HCT116 (cell line): Measurements from ENCODE around the gene PDE8A. TPM values are rescaled to one million over a fixed set of nuclear protein-coding genes. Genes with fewer than 3 reads are reported as not detected.
"Not testable (repeated sequence)": the region's sequence is repeated elsewhere in the genome, so short reads cannot be mapped to it uniquely, and the experiment has no call there.

Source experiments
- ATAC-seq: fragments of 200-7000 bp; cut with Tn5 transposase; 2 replicates; pipeline ENCODE4 v1.9.1; 2020; ENCODE audit warnings: mild to moderate bottlenecking, moderate library complexity
- BruUV-seq: library from RNA; stranded (reverse); fragments of 400-500 nt; replicated peaks from 2 replicates; lab custom pipeline; 2021; lab: Mats Ljungman, UMichigan
- CTCF ChIA-PET: fragments of 300-600 bp; sonication (Branson Sonifier 250); formaldehyde crosslinking; loops from one replicate; lab custom pipeline; 2021; ENCODE audit warnings: antibody characterized with exemption; lab: Charles Lee
- POLR2A ChIA-PET: fragments of 300-600, 350-600 bp; sonication (Branson Sonifier 250); formaldehyde crosslinking; loops from one replicate; lab custom pipeline; 2021; ENCODE audit warnings: antibody characterized with exemption; lab: Charles Lee
- RAD21 ChIA-PET, 2 experiments: fragments of 300-600 bp; sonication (Branson Sonifier 250); formaldehyde crosslinking; loops; one replicate each; lab custom pipeline; 2023; ENCODE audit warnings: low total read pairs in 2 of 2; ENCODE audit not compliant: uncharacterized antibody in 2 of 2, unreplicated experiment in 2 of 2, low non-redundant PET in 1 of 2; lab: Charles Lee
- DNase-seq: peaks from one replicate; pipeline ENCODE4 v3.0.0-alpha.2; 2010; ENCODE audit warnings: low read depth, low spot score
- H2AFZ ChIP-seq: fragments of 200-600 bp; shearing (Covaris generic), sonication (generic); 2 replicates; pipeline ENCODE4 v1.6.1; 2017; ENCODE audit warnings: low read depth, mixed run types, mixed read lengths, antibody characterized with exemption, low read length; ENCODE audit not compliant: poor library complexity, severe bottlenecking
- H3K27ac ChIP-seq: 2 replicates; pipeline ENCODE4 v1.5.1; 2012; ENCODE audit warnings: low read depth, low read length
- H3K27me3 ChIP-seq: fragments of 200-600 bp; sonication (generic); 2 replicates; pipeline ENCODE4 v1.6.1; 2016; ENCODE audit warnings: mixed run types, low read length, mixed read lengths; ENCODE audit not compliant: insufficient read depth
- H3K36me3 ChIP-seq, 2 experiments: fragments of 200-500 bp in 1 of 2; fragments of 200-600 bp in 1 of 2; sonication (Bioruptor generic) in 1 of 2; sonication (generic) in 1 of 2; 2 replicates each; pipeline versions ENCODE4 v1.5.1 to v1.6.1; 2014 to 2016; ENCODE audit warnings: low read length in 2 of 2, inconsistent platforms in 1 of 2, mixed read lengths in 1 of 2, mixed run types in 1 of 2; ENCODE audit not compliant: insufficient read depth in 2 of 2, control insufficient read depth in 1 of 2
- H3K4me1 ChIP-seq, 2 experiments: fragments of 200-600 bp in 1 of 2; sonication (generic) in 1 of 2; 2 replicates each; pipeline versions ENCODE4 v1.5.1 to v1.6.1; 2012 to 2017; ENCODE audit warnings: low read length in 2 of 2, inconsistent platforms in 1 of 2, mild to moderate bottlenecking in 1 of 2, mixed read lengths in 1 of 2, mixed run types in 1 of 2, moderate library complexity in 1 of 2; ENCODE audit not compliant: insufficient read depth in 2 of 2, control insufficient read depth in 1 of 2
- H3K4me2 ChIP-seq: fragments of 200-600 bp; sonication (generic); 2 replicates; pipeline ENCODE4 v1.6.1; 2017; ENCODE audit warnings: mixed run types, low read length, mixed read lengths
- H3K4me3 ChIP-seq, 2 experiments: fragments of 200-600 bp in 1 of 2; sonication (generic) in 1 of 2; replicated peaks in 1 of 2; 2 replicates each; pipeline ENCODE4 v1.5.1; 2011 to 2016; ENCODE audit warnings: low read length in 2 of 2, control low read depth in 1 of 2, low read depth in 1 of 2, mild to moderate bottlenecking in 1 of 2, mixed read lengths in 1 of 2, mixed run types in 1 of 2
- H3K79me2 ChIP-seq: fragments of 200-600 bp; sonication (generic); 2 replicates; pipeline ENCODE4 v1.6.1; 2017; ENCODE audit warnings: mild to moderate bottlenecking, mixed run types, low read length, moderate library complexity, mixed read lengths; ENCODE audit not compliant: insufficient read depth
- H3K9ac ChIP-seq: fragments of 200-600 bp; sonication (generic); 2 replicates; pipeline ENCODE4 v1.6.1; 2016; ENCODE audit warnings: low read length, mixed read lengths
- H3K9me2 ChIP-seq: fragments of 200-600 bp; sonication (generic), shearing (Covaris generic); 2 replicates; pipeline ENCODE4 v1.6.1; 2017; ENCODE audit warnings: mixed run types, mild to moderate bottlenecking, moderate library complexity; ENCODE audit not compliant: insufficient read depth
- H3K9me3 ChIP-seq, 2 experiments: fragments of 200-500 bp in 1 of 2; fragments of 200-600 bp in 1 of 2; sonication (Bioruptor generic) in 1 of 2; sonication (generic) in 1 of 2; 2 replicates each; pipeline ENCODE4 v1.6.1; 2014 to 2017; ENCODE audit warnings: low read length in 2 of 2, mixed read lengths in 2 of 2, inconsistent platforms in 1 of 2, low read depth in 1 of 2, mild to moderate bottlenecking in 1 of 2, mixed run types in 1 of 2, moderate library complexity in 1 of 2; ENCODE audit not compliant: control insufficient read depth in 1 of 2, insufficient read depth in 1 of 2
- H4K20me1 ChIP-seq: fragments of 200-600 bp; sonication (generic), shearing (Covaris generic); 2 replicates; pipeline ENCODE4 v1.6.1; 2017; ENCODE audit warnings: mixed run types, mild to moderate bottlenecking, moderate library complexity; ENCODE audit not compliant: insufficient read depth
- CBX3 ChIP-seq: IDR thresholded peaks from 2 replicates; pipeline ENCODE4 v1.6.1; 2012; ENCODE audit warnings: low read depth
- CEBPB ChIP-seq: IDR thresholded peaks from 2 replicates; pipeline ENCODE4 v1.6.1; 2012; ENCODE audit warnings: low read depth
- EGR1 ChIP-seq: IDR thresholded peaks from 2 replicates; pipeline ENCODE4 v1.6.1; 2012; ENCODE audit warnings: low read depth
- ELF1 ChIP-seq: IDR thresholded peaks from 2 replicates; pipeline ENCODE4 v1.6.1; 2012; ENCODE audit warnings: low read depth, borderline replicate concordance
- FOSL1 ChIP-seq: IDR thresholded peaks from 2 replicates; pipeline ENCODE4 v1.6.1; 2012; ENCODE audit warnings: low read depth
- POLR2A ChIP-seq: IDR thresholded peaks from 2 replicates; pipeline ENCODE4 v1.7.0; 2011; ENCODE audit warnings: borderline replicate concordance; ENCODE audit not compliant: insufficient read depth, insufficient read length; ENCODE audit errors: extremely low read depth
- SP1 ChIP-seq: IDR thresholded peaks from 2 replicates; pipeline ENCODE4 v1.6.1; 2012; ENCODE audit warnings: low read depth
- SRF ChIP-seq: IDR thresholded peaks from 2 replicates; pipeline ENCODE4 v1.6.1; 2012; ENCODE audit warnings: low read depth
- TCF7L2 ChIP-seq: IDR thresholded peaks from 2 replicates; pipeline ENCODE4 v1.7.0; 2011; ENCODE audit warnings: borderline replicate concordance, inconsistent platforms; ENCODE audit not compliant: insufficient read depth, insufficient read length; ENCODE audit errors: extremely low read depth
- YY1 ChIP-seq: IDR thresholded peaks from 2 replicates; pipeline ENCODE4 v1.6.1; 2011; ENCODE audit warnings: low read length, low read depth, moderate library complexity, mild to moderate bottlenecking; ENCODE audit not compliant: insufficient replicate concordance; ENCODE audit errors: extremely low read depth
- ZFX ChIP-seq: fragments of 450-650 bp; IDR thresholded peaks from 2 replicates; pipeline ENCODE4 v1.6.1; 2017
- intact Hi-C: fragments of 100-400 bp; cut with micrococcal nuclease; formaldehyde crosslinking; loops from 2 replicates; pipeline ENCODE4 v1.10.0; 2022
- total RNA-seq: library from RNA; stranded (reverse); gene quantifications from one replicate; pipeline ENCODE4 v1.2.1, GENCODE V29; 2021; ENCODE audit not compliant: unreplicated experiment
- TF ChIP-seq, protein P1 (sequence below): IDR thresholded peaks from 2 replicates; pipeline ENCODE4 v1.6.1; 2012
- TF ChIP-seq, protein P2 (sequence below): IDR thresholded peaks from 2 replicates; pipeline ENCODE4 v1.6.1; 2012
- TF ChIP-seq, protein P3 (sequence below): IDR thresholded peaks from 2 replicates; pipeline ENCODE4 v1.6.1; 2012; ENCODE audit warnings: low read depth
- TF ChIP-seq, protein P4 (sequence below), 3 experiments: fragments of 200-600 bp in 1 of 3; sonication (generic) in 1 of 3; IDR thresholded peaks in 2 of 3; conservative IDR thresholded peaks in 1 of 3; 2 replicates each; pipeline ENCODE4 v1.5.1; 2012 to 2017; ENCODE audit warnings: low read depth in 2 of 3, low read length in 2 of 3, antibody characterized with exemption in 1 of 3, borderline replicate concordance in 1 of 3, control low read depth in 1 of 3, mild to moderate bottlenecking in 1 of 3, mixed read lengths in 1 of 3, mixed run types in 1 of 3, moderate library complexity in 1 of 3; ENCODE audit not compliant: insufficient read depth in 1 of 3

Gene PDE8A
- total RNA-seq, 1 experiment from 2014 or later, result 37.8 TPM

DNA sequence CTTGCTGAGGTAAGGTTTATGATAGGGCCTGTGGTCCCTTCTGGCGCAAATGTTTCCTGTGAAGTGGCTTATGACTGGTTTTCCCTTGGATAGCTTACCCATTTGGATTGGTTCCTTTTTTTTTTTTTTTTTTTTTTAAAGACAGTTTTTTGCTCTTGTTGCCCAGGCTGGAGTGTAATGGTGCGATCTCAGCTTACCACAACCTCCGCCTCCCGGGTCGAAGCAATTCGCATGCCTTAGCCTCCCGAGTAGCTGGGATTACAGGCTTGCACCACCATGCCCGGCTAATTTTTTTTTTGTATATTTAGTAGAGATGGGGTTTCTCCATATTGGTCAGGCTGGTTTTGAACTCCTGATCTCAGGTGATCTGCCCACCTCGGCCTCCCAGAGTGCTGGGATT lies 5.7 kb downstream of the PDE8A start:
- H3K9me2 ChIP-seq, H3K9ac ChIP-seq, BruUV-seq, intact Hi-C loops, POLR2A ChIA-PET, H3K9me3 ChIP-seq, H3K27ac ChIP-seq, CTCF ChIA-PET, H3K4me3 ChIP-seq, ATAC-seq, H3K27me3 ChIP-seq, H4K20me1 ChIP-seq, H3K4me2 ChIP-seq, H2AFZ ChIP-seq, H3K36me3 ChIP-seq, DNase-seq, RAD21 ChIA-PET: not testable (repeated sequence)
- Histone ChIP-seq H3K4me1 (peaks cover 10 to 29% of the 10 kb centered on the region in 2 experiments), H3K79me2 (peaks cover 96% of the 10 kb centered on the region)

DNA sequence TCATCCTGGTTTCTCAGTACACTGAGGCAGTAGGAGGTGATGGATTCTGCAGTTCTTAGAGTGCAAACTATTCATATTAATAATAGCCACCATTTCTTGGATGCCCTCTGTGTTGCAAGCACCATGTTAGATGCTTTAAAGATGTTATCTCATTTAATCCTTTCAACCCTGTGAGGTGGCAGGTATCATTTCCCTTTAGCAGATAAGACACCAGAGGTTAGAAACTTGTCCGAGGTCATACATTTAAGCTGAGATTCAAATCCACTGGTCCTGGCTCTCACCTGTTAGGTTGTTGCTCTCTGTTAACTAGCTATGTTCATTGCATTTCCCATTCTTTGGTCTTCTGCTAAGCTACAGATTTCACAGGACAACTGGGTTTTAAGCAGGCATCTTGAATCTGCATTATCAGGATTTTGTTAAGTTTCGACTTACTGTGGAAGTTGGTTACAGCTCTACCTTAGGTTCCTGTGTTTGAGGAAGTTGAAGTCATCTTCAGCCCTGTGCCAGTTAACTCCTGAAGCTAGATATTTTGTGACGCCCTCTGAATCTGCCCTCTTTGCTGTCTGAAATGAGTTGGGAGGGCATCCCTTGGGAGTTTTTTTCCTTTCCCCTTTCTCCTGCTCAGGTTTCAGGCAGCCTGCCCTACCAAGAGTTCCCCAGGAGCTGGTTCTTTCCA lies 6.4 kb downstream of the PDE8A start:
- POLR2A ChIA-PET, result no interaction called here
- no peak for DNase-seq
- CTCF ChIA-PET, result no interaction called here
- peaks cover 15 to 30% of the 10 kb centered on the region in 2 experiments for H3K4me1 ChIP-seq
- H3K9me2 ChIP-seq, result no peaks in the 10 kb centered on the region
- no peak overlapping the region for H3K4me3 ChIP-seq
- H3K79me2 ChIP-seq, result peaks cover 94% of the 10 kb centered on the region
- H2AFZ ChIP-seq, result no peak overlapping the region
- no peaks in the 10 kb centered on the region for H3K27me3 ChIP-seq
- H3K9me3 ChIP-seq, result no peaks in the 10 kb centered on the region
- RAD21 ChIA-PET, result no interaction called here
- no peak overlapping the region for H3K9ac ChIP-seq
- peaks cover 2% of the 10 kb centered on the region; the same call in 1 of the 2 replicates for H4K20me1 ChIP-seq
- ATAC-seq, result no peak
- no peak overlapping the region for H3K27ac ChIP-seq
- intact Hi-C loops, result no loop called here
- no TSS peak for BruUV-seq
- H3K36me3 ChIP-seq, result no peaks in the 10 kb centered on the region
- H3K4me2 ChIP-seq, result no peak overlapping the region
- TF ChIP-seq, protein P1, sequence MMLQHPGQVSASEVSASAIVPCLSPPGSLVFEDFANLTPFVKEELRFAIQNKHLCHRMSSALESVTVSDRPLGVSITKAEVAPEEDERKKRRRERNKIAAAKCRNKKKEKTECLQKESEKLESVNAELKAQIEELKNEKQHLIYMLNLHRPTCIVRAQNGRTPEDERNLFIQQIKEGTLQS, result no peak
- no peak for TF ChIP-seq POLR2A
- no peak for TF ChIP-seq FOSL1
- no peak for TF ChIP-seq TCF7L2
- no peak for TF ChIP-seq ZFX
- TF ChIP-seq, protein P2, sequence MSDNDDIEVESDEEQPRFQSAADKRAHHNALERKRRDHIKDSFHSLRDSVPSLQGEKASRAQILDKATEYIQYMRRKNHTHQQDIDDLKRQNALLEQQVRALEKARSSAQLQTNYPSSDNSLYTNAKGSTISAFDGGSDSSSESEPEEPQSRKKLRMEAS, result no peak
- no peak for TF ChIP-seq SP1
- TF ChIP-seq EGR1, result no peak
- TF ChIP-seq, protein P3, sequence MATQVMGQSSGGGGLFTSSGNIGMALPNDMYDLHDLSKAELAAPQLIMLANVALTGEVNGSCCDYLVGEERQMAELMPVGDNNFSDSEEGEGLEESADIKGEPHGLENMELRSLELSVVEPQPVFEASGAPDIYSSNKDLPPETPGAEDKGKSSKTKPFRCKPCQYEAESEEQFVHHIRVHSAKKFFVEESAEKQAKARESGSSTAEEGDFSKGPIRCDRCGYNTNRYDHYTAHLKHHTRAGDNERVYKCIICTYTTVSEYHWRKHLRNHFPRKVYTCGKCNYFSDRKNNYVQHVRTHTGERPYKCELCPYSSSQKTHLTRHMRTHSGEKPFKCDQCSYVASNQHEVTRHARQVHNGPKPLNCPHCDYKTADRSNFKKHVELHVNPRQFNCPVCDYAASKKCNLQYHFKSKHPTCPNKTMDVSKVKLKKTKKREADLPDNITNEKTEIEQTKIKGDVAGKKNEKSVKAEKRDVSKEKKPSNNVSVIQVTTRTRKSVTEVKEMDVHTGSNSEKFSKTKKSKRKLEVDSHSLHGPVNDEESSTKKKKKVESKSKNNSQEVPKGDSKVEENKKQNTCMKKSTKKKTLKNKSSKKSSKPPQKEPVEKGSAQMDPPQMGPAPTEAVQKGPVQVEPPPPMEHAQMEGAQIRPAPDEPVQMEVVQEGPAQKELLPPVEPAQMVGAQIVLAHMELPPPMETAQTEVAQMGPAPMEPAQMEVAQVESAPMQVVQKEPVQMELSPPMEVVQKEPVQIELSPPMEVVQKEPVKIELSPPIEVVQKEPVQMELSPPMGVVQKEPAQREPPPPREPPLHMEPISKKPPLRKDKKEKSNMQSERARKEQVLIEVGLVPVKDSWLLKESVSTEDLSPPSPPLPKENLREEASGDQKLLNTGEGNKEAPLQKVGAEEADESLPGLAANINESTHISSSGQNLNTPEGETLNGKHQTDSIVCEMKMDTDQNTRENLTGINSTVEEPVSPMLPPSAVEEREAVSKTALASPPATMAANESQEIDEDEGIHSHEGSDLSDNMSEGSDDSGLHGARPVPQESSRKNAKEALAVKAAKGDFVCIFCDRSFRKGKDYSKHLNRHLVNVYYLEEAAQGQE, result no peak
- TF ChIP-seq SRF, result no peak
- no peak for TF ChIP-seq CBX3
- TF ChIP-seq, protein P4, sequence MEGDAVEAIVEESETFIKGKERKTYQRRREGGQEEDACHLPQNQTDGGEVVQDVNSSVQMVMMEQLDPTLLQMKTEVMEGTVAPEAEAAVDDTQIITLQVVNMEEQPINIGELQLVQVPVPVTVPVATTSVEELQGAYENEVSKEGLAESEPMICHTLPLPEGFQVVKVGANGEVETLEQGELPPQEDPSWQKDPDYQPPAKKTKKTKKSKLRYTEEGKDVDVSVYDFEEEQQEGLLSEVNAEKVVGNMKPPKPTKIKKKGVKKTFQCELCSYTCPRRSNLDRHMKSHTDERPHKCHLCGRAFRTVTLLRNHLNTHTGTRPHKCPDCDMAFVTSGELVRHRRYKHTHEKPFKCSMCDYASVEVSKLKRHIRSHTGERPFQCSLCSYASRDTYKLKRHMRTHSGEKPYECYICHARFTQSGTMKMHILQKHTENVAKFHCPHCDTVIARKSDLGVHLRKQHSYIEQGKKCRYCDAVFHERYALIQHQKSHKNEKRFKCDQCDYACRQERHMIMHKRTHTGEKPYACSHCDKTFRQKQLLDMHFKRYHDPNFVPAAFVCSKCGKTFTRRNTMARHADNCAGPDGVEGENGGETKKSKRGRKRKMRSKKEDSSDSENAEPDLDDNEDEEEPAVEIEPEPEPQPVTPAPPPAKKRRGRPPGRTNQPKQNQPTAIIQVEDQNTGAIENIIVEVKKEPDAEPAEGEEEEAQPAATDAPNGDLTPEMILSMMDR (IDR thresholded peaks at IDR 0.05 in 2 of 3, conservative IDR thresholded peaks at IDR 0.05 in 1 of 3; ENCODE audit: borderline replicate concordance in 1 of 3, insufficient read depth in 1 of 3, low read depth in 2 of 3, low read length in 2 of 3), result no peak
- no peak for TF ChIP-seq ELF1
- TF ChIP-seq YY1, result no peak
- TF ChIP-seq CEBPB, result no peak
